VCaP (cell line): ENCODE results near the gene ZFHX3.

Experiments
- H3K27ac ChIP-seq: fragments of 450-650 bp; 2 replicates; pipeline ENCODE4 v1.5.1; 2017
- CTCF ChIP-seq: fragments of 450-650 bp; conservative IDR thresholded peaks from 2 replicates; pipeline ENCODE4 v1.5.1; 2017; ENCODE audit warnings: mild to moderate bottlenecking, moderate library complexity

ZFHX3 gene

DNA sequence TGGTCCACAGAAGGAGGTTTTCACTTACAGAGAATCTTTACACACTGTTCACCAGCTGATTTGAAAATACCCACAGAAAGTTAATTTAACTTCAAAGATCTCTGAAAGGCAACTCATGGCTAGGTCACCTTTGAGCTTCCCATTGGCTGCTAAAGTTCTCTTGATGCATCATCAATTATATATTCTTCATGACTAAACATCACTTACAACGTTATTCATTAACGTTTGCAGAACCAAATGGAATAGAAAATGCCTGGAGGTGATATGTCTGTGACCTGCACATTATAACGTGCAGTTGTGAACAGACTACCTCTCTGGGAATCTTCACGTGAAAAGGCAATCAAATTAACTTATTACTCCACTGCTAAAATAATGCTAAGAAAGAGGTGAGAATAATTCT is 238.5 kb downstream of the ZFHX3 start:
- no peak for TF ChIP-seq CTCF
- no peak overlapping the region for H3K27ac ChIP-seq

GRCh38 chr16:72808754-72809153 is 239.2 kb downstream of the ZFHX3 start:
- TF ChIP-seq CTCF = no peak
- no peak overlapping the region for H3K27ac ChIP-seq

GRCh38 chr16:72807245-72807644 is 240.7 kb downstream of the ZFHX3 start:
- H3K27ac ChIP-seq = no peak overlapping the region
- TF ChIP-seq CTCF = no peak

- no peak for TF ChIP-seq CTCF
- H3K27ac ChIP-seq = no peak overlapping the region
These were observed 242.4 kb downstream of the ZFHX3 start for GRCh38 chr16:72805486-72805885.

DNA sequence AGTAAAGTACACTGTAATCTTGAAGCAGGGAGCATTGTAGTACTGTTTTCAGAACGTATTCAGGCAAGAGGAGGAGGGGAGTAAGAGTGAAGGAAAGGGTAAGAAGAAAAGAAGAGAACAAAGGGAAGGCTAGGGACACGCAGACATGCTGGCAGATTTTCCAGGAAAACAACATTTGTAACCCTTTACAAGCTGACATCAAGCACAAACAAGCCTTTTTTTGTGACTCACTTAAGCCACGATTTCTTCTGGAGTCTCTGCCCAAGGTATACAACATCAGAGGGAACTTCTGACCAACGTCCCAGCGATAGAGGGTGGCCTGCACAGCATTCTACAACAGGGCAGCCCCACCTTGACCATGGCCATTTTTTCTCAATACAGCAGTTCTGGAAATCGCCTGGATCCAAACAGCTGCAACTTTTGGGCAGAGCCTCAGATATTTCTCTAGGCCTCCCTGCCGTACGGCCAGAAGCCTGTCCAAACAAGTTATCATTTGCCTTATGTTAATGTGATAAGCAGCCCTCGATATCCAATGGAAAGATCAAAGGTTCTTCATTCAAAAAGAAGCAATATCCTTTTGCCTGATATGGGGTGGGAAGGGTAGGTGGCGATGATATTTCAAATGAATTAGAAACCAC is 247.3 kb downstream of the ZFHX3 start:
- no peak for TF ChIP-seq CTCF
- no peak overlapping the region for H3K27ac ChIP-seq

GRCh38 chr16:72798264-72798663 is 249.7 kb downstream of the ZFHX3 start:
- TF ChIP-seq CTCF = no peak
- no peak overlapping the region for H3K27ac ChIP-seq

GRCh38 chr16:72797621-72798020 is 250.3 kb downstream of the ZFHX3 start:
- no peak for TF ChIP-seq CTCF
- H3K27ac ChIP-seq = no peak overlapping the region
